HG03064 (cell line): Measurements from ENCODE around the gene TRAF1.

Experiments
- ATAC-seq: cut with Tn5 transposase; IDR thresholded peaks from one replicate; pipeline ENCODE4 v1.9.1; 2021; ENCODE audit warnings: low read depth; ENCODE audit not compliant: unreplicated experiment

TRAF1 gene

DNA sequence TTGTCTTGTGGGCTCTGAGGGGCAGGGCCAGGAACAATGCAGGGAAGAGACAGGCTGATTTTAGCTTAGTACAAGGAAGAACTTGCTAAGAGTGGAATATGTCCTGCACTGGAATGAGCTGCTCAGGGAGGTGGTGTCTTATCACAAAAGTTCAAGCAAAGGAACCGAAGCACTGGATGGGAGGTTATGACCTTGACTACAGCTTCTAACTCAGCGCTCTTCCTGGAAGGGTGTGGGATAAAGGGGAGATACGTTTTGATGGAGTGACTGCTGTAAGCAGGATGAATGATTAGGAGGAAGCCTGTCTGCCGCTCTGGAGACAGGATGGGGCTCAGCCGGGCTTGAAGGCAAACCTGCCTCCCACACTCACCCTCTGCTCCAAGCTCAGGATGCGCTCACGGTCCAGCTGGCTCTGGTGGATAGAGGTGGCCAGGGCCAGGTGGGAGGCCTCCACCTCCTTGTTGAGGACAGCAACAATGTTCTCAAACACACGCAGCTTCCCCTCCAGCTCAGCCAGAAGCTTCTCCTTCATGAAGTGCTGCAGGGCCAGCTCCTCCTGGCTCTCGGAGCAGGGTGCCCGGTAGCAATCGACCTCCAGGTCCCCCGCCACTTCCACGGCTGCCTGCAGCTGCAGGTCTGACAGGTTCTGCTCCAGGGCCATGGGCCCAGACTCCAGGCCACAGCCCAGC is 13.5 kb downstream of the TRAF1 start:
- ATAC-seq = no peak

DNA sequence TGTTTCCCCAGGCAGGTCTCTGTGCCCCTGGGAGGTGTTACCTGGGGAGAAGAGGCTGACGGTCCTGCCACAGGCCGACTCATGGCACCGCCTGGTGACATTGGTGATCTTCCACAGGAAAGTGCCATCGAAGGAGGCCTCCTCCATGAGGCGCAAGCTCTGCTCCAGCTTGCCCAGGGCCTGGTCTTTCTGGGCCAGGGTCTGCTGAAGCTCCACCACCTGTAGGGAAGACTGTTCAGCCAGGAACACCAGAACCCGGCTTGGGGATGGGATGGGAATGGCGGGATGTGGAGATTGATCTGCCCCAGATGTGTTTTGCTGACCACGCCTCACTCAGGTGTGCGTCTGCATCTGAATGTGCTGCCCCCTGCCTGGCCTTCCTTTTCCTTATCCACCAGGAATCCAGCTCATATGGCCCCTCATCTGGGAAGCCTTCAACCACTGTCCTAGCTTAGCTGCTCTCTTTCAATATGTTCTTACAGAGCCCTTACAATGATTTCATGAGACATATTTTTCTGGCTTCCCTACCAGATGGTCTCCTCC is 15.2 kb downstream of the TRAF1 start:
- no peak for ATAC-seq

DNA sequence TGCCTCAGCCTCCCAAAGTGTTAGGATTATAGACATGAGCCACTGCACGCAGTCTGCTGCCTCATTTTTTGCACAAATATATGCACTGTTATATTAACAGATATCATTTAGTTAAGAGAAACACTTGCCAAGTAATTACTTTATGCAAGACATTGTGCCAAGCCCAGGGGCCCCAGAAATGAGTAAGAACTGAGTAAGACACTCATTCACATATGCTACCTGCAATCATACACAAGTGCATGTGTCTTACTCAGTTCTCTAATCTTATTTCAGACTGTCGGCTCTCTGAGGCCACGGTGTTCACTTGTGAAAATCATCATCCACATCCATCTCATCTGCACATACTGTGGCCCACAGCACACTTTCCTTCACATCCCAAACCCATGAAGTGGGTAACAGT is 16.0 kb downstream of the TRAF1 start:
- ATAC-seq = no peak

DNA sequence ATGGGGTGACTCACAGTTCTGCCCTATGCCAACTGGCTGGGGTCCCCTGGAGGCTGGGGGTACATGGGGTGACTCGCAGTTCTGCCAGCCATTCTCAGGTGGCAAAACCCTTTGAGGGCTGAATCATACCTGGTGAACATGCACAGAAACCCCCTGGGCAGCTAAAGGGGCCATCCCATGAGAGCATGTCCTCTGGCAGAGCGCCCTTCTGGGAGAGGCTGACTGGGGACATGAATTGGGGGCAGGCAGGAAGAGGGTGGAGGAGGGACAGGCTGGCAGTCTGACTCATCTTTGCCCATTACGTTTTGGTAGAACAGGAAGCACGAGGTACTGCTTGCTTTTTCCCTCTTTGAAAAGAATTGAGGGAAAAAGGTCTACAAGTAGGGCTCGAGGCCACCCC is 16.7 kb downstream of the TRAF1 start:
- no peak for ATAC-seq

DNA sequence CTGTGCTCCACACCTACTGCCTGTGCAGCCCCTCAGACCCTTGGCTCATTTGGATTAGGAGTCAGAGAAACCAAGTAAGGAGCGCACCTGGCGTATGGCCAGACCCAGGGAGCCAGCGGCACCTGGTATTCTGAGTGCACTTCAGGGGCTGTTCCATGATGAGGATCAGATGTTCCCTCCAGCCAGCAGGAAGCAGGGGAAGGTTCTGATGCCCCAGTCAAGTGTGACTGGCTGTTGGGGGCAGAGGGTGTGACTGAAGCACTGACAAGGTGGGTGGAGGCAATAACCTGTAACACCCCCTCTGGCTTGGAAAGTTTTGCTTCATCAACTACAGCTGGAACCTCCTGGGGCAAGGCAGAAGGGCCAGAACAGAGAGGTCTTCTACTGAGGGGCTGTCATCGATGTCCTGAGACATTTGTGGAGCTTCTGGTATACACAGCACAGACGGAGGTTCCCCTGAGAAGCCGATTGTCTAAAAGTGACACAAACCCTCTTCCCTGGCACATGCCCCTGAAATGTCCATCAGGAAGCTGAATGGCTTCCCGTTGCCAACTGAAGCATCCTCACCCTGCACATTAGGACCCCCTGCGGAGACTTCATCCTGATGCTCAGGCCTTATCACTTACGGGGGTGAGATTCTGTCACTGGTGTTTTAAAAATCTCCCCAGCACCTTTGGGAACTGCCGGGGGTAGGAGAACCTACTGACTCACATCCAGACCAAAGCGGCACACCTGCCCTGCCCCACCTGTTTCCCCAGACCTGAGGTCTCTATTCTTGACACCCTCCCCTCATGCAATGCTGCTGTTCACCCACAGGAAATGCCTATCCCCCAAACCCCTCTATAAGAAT is 21.1 kb downstream of the TRAF1 start:
- ATAC-seq = no peak

DNA sequence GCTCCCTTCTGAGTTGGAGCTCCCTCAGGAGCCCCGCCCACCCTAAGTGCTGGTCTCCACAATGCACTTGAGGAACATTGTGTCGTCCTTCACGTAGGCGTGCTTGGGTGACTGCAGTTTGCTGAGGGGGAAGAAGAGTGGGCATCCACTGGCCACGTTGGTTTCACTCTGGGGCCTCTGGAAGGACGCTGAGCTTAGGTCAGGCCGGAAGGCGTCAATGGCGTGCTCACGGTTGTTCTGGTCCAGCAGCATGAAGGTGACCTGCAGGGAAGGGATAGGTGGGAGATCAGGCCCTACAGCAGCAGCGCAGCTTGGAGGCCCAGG is 21.7 kb downstream of the TRAF1 start:
- no peak for ATAC-seq

DNA sequence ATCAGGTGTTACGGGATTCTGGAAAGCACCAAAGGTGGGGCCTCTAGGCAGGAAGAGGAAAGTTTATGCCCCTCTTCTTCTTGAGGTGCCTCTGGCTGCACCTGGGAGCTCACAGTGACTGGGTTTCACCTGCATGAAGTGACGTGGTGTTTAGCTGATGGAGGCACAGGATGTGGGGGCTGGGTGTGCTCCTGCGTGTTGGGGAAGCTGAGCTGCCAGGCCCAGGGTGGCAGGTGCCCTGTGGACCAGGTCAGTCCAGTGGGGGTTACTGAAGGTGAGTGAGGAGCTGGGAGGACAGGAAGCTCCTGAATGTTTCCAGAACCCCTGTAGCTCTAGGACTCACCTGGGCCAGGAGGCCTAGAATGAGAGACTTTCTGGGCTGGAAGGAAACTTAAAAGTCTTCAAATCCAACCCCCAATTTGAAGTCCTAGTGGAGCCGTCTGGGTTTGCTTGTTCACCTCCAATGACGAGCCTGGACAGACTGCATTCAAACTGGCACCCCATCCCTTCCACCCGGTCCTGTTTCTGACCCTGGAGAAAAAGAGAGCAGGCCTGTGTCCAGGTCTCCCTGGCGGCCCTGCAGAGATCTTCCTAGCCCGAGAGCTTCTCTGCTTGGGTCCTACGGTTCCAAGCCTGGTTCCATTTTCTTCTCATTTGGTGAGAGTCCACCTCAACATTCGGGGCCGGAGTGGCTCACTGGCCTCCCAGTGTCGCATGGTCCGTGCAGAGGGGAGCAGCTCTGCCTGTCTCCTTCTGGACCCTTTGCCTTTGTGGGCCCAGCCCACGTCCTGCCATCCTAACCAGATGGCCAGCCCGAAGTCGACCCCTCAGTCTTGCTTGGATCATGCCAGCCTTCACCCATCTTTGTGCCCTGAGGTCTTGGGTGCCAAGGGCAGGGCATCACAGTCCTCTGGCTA is 22.3 kb downstream of the TRAF1 start:
- no peak for ATAC-seq

DNA sequence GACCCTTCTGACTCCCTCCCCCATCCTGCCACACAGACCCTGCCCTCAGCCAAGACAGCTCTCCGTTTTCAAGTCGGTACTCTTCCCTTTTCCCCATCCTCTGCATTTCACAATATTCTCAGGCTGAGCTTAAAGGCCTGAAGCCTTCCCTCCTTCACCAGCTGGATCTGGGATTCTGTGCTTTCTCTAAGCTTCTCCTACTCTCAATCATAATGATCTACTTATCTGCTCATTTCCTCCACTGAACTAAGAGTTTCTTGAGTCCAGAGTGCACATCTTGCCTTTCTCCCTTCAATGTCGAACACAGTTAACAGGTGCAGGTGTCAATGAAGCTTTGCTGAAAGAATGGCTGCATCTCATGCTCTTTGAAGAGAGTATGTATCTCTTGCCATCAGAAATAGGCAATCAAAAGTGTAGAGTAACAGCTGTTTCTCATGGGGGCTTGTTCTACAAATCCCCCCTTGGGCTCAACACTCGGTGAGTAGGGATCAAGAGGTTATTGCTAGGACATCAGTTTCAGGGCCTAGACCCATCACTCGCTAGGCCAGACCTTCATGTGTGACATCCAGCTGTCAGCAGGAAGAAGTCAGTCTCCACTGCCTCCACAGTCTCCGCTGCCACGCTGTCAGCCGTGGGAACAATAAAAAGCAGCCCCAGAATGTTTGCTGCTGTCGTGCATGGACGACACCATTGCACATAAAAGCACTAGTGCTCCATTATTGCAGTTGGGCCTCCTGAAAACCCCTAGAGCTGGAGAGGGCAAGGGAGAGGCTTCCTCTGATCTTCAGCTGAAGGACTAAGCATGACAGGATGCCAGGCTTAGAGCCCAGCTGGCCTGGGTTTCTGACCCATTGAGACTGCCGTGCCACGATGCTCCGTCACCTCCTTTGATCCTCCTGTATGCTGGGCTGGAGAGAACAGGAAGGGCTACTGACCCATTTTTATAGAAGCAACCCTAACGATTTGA is 23.7 kb downstream of the TRAF1 start:
- no peak for ATAC-seq

DNA sequence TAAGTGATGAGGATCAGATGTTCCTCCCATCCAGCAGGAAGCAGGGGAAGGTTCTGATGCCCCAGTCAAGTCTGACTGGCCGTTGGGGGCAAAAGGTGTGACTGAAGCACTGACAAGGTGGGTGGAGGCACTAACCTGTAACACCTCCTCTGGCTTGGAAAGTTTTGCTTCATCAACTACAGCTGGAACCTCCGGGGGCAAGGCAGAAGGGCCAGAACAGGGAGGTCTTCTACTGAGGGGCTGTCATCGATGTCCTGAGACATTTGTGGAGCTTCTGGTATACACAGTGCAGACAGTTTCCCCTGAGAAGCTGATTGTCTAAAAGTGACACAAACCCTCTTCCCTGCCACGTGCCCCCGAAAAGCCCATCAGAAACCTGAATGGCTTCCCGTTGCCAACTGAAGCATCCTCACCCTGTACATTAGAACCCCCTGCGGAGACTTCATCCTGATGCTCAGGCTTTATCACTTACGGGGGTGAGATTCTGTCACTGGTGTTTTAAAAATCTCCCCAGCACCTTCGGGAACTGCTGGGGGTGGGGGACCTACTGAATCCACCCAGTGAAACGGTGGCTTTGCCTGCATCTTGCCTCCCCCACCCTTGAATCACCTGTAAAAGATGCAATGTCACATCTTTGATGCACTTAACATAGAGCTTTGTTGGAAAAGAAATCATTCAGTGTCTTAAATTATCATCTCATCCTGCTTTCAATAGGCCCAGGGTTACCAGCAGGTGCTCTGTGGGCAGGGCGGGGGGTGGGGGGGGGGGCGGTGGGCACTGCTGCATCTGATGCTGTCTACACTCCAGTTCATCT is 24.6 kb downstream of the TRAF1 start:
- no peak for ATAC-seq

DNA sequence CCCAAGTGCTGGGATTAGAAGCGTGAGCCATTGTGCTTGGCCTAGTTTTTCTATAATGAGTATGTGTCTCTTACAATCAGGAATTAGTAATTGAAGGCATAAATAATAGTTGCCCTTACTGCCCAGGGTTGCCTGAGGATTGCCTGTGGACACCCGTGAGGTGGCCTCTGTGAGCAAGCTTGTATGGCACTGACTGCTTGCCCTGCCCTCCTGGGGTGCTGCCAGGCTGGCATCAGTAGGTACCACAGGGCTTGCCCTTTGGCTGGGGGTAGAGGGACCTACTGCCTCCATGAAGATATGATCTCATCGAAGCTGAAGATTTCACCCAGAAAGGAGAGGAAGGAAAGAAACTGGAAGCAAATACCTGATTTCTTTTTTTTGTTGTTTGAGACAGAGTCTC is 25.8 kb downstream of the TRAF1 start:
- ATAC-seq = no peak

DNA sequence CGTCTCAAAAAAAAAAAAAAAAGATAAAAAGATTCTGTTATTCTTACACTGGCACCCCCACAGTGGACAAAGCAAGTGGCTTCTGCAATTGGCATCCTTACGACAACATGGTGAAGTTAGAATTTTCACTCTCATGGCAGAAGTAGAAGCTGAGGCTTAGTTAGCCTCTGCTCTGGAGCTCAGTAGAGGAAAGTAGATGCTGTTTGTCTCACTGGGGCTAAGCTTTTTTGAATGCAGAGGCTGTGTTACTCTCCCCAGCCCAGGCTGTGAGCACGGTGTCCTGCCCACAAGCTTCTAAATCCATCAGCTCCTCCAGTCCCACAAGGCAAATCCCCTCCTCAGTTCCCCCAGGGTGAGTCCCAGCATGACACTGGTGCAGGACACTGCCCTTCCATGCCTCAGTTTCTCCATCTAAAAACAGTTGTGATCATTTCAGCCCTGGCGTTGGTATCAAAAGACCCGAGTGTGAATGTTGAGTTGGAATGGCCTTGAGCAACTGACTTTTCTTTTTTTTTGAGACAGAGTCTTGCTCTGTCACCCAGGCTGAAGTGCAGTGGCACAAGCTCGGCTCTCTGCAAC is 27.0 kb downstream of the TRAF1 start:
- no peak for ATAC-seq

DNA sequence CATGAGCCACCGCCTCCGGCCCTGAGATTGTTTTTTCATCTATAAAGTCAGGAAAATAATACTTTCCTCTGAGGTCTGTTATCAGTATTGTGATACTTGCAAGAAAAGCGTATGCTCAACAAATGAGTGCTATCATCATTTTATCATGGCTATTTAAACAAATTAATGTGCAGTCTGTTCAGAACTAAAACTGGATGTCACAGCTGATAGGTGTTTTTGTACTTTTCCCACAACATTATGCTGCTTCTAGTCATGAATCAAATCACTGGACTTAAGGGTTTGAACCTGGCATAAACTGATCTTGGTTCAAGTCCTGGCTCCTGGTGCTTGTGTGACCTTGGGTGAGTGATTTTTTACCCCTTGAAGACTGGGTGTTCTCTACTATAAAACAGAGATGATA is 28.2 kb downstream of the TRAF1 start:
- no peak for ATAC-seq

DNA sequence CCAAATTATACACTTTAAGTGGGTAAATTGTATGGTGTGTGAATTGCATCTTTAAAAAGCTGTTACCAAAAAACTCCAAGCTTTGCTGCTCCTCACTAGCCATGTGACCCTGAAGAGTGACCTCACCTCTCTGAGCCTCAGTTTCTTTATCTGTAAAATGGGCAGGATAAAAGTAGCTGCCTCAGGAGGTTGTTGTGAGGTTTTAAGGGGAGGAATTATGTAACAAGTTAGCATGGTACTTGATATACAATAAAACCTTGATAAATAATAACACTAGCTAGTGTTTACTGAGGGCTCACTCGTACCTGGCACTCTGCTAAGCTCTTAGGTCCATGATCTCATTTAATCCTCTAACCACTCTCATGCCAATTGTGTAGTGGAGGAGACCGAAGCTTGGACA is 30.6 kb downstream of the TRAF1 start:
- ATAC-seq = no peak

DNA sequence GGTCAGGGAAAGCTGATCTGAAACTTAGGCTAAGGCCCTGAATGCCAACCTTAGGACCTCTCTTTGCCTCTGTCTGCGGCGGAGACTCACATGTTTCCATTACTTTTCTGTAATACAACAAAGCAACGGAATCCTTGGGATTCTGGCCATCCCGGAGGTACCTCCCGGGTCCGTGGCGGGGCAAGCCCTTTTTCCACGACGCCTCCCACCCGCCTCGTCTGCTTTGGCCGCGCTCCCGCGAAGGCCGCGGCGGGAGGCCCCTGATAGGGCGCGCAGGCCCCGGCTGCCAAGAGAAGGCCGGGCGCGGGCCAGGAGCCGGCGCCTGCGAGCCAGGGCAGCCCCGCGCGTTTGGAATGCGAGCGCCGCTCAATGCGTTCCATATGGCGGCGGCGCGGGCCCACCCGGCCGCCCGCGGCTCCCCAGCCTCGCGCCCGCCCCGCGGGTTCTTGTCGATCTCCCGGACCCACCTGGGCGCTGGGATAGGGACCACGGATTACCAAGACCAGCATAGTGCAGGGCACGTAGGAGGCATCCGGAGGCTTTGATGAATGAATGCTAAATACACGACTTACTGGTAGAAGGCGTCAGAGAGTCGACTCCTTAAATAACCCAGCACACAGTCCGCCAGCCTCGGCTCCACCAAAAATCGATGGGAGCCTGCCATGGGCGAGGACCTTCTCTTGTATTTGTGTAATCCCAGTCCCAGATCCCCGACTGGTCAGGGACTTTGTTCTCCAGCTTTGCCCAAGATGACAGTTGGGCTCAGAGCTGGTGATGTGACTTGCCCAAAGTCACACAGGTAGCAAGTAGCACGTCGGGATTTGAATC is 32.1 kb downstream of the TRAF1 start:
- ATAC-seq = no peak

DNA sequence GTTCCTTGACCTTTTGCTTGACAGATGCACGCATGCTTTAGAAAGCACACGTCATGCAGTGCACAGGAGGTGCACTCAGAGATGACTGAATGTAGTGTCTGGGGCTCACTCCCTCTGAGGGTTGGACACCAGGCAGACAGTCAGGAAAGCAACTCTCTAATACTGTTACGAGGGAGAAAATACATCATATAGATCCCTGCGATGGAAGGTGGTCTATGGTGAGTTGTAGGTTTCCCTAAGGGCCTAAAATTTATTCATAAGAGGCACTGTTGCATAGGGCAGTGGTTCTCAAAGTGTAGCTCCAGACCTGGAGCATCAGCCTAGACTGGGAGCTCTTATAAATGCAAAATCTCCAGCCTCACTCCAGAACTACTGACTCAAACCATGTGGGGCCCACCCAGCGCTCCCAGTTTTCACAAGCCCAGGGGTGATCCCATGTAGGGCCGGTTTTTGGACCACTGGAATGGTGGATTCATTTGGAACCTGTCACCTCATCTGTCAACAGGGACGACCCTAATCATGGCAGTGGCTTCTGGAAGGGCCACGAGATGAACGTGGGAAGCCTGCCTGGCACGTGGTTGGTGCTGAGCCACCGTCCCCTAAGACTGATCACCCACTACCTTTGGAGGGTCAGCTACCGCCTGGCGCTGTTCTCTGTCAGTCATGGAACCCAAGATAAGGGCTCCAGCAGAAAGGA is 32.8 kb downstream of the TRAF1 start:
- ATAC-seq = no peak

DNA sequence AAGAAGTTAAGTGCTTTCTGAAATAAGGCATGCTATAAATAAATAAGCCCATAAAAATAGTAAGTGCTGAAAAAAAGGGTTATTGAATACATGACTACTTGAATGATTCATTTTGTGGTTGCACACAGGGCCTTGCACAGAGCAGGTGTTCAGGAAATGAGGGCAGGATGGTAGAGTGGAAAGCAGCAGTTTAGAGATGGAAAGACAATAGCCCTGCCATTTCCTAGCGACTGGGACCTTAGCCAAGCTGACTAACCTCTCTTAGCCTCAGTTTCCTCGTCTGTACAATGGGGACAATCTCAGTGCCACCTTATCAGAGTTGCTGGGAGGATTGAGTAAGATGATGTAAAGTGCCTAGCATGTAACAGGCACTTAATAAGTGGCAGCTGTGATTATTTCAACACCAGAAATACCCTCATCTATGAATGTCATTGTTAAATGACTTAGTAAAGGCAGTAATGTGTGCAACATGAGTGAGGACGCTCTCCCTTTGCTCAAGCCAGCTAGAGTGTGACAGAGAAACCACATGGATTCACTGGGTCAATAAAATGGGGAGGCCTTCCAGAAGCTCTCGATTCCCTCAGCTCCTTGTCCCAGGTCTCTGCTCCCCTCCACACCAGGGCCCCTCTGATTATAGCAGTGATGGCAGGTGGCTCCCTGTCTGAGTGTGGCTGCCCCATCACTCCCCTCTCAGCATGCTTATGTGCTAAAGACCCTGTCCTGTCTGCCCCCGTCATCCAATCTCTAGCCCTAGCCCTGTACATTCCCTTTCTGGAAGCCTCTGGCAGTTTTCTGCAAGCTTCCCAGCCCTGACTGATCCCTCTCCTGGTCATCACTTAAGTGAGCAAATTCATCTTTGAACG is 33.6 kb downstream of the TRAF1 start:
- ATAC-seq = peak; percentile 58
